ENCODE data around the gene TSPAN9.

Gene TSPAN9

DNA sequence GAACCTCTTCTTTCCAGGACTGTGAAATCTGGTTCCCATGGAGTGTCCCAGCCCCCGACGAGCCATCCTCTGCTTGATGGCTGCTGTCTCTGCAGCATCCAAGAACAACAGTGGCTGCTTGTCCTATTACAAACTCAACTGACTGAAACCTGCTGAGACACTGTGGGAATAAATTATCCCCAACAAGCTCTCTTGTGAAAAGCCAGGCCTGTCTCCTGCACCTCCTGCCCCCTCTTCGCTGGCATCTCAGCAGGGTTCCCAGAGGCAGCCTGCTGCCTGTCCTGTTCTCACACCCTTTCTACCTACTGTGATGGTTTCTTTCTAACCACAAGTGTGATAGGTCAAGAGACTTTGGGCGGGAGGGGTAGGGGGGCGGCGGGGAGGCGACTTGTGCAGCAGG, 180.2 kb downstream of the TSPAN9 start:
- DNase-seq = no peak

DNA sequence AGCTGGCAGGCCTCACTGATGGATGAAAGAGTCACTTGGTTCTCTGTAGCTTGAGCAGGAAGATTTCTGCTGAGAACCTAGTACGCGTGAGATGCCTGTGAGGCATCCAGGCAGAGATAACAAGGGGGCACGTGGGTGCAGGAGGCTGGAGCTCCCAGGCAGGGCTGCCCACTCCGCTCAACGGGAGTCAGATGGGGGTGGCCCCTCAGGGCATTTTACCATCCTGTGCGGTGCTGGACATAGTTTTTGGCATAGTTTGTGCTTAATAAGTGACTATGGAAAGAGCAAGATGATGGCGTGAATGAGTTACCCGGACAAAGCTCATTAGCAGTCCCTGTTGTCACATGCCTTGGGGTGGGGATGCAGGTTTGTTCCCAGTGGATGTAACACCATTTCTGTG, 182.8 kb downstream of the TSPAN9 start:
- no peak for DNase-seq

DNA sequence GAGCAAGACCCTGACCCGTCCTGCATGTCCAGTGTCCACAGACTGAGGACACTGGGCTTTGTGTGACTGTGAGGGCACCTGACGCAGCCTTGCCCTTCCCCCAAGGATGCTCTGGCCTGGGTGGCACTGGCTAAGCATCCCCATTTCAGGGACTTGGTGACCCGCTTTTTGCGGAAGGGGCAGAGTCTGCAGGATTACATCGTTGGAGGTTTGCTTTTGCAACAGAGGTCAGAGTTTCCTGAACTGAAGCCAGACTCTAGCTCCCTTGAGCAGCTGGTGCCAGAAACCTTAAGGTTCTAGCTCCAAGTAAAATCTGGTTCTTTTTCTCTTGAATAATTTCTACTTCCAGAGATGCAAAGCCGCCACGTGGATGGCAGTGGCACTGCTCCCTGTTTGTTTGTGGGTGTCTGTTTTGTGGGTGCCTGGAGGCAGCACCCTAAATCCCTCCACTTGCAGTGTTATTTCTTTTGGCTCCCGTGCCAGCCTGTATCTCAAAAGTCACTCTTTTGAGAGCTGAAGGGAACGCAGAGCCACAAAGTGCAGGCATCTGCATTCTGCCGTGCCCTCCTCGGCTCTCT, 184.7 kb downstream of the TSPAN9 start:
- no peak for DNase-seq

DNA sequence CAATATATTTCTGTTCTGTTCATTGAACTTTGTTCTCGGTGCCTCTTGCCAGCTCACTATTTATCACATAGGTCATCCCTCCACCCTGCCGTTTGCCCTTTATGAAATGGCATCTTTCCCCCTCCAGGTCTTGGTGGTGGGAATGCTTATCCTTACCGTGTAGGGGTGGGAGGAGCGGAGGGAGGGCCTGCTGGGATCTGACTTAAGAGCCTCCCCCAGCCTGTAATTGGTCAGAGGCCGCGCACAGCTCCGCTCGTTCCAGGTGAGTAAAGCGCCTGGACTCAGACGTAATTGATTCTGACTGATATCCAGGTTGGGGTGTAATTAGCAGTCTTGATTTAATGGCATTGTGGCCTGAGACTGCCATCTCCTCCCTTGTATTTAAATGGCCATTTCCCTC, 185.3 kb downstream of the TSPAN9 start:
- no peak for DNase-seq

DNA sequence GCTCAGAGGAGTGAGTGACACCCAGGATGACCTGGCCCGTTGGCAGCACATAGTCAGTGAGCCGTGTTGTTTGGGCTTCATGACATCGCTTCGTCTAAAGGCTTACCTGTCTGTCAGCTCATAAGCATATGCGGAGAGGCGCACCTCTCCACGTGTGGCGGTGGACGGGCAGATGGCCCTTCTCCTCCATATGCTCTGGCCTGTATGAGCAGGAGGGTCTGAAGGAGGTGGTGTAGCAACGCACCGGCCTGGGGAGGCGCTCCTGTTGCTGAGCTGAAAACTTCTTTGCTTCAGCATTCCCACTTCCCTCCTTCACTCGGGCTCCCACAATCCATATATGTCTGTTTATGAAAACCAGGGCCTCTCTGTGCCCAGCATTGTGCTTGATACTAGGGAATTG, 186.1 kb downstream of the TSPAN9 start:
- no peak for DNase-seq

DNA sequence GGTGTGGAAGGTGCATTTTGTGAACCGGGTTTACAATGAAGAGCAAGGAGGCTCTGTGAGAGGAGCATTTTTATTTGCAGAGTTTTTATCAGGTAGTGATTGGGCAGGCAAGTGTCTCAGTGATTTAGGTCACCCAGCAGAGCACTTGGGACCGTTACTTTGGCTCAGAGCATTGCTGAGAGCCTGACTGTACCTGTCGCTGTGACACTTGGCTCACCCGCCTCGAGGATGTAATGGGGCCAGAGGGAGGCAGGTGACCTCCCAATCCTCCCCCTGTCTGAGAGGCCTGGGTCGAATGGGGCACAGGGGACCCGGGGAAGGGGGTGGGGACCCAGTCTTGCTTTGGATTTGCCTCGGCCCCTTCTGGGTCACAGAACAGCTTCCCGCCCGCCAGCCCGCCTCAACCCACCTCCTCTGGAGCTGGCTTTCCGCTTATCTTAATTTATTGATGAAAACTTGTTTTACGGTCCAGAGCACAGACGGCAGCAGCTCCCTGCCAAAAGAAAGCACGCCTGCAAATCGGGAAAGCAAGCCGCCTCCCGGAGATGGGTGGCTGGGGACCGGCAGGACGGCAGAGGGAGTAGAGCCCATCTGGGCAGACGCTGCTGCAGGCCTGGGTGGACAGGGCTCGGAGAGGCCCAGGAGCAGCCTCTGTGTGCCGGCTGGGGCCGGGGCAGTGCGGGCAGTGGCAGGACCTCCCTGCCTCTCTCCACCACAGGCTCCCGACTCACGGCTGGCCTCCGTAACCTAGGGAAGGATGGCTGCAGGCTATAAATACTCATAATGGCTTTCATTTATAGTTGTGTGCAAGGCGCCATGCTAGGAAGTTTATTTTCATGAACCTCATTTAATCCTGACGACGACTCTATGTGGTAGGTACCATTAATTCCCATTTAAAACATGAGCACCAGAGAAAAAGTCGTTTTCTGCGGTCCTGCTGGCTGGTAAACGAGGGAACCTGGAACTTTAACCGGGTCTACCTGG, 187.1 kb downstream of the TSPAN9 start:
- no peak for DNase-seq

DNA sequence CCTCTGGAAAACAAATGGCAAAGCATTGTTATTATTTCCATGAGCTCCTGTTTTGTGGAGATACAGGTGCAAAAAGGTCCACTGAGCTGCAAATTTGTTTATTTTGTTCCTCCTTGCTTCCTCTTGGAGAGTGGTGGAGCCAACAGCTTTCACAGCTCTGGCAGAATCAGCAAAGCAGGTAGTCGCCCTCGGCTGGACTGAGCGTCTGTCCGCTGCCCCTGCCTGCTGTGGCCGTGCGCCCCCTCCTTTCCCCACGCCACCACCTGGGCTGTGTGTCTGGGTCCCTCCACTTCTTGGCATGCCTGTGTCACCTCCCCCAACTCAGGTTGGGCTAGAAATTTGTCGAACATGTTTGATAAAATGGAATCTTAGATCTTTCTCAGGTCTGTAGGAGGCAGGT, 188.2 kb downstream of the TSPAN9 start:
- no peak for DNase-seq

DNA sequence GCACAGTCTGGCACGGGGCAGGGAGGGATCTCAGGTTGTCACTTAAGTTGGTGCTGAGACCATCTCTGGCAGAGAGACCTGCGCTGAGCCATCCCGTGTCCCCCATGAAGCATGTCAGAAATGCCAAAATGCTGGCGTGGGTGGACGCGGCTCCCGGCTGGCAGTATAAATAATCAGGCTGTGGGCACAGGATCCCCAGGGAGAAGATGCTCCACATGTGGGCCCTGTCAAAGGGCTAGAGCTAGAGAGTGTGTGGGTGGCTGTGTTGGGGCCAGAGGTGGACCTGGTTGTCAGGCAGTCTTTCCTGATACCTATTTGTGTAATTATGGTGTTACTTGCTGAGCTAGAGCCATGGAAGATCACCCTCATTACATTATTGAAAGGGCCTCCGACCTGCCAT, 189.5 kb downstream of the TSPAN9 start:
- DNase-seq = no peak

DNA sequence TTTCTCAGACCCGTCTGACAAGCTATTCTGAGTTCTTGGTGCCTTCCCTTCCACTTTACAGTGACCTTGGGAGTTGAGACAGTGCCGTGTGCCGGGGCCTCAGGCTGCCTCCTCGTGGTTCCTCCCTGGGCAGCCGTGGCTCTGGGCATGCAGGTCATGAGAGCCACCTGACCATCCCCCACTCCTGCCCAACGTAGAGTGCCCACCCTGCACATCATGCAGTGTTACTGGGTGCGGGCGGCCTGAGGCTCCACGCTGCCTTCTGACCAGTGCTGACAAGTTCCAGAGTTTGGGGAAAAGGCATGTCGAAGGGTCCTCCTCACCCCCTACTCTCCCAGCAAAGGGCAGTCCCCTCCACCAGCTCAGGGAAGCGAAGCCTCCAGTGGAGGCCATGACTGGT, 190.5 kb downstream of the TSPAN9 start:
- DNase-seq = no peak

DNA sequence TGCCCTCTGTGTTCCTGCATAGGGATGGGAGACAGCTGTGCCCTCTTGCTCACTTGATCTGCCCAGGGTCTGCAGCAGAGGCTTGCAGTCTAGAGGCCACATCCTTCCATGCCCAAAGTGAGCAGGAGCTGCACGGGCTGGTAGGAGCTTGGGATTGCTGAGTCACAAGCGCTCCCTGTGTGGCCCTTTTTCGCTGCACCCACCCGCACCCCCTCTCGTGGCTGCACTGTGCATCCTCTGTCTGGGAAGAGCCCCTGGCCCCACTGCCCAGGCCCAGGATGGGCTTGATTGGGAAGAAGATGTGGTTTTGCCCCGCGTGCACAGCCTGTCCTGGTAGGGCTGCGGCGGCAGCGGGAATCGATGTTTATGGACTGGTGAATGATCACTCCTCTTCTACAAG, 192.4 kb downstream of the TSPAN9 start:
- no peak for DNase-seq

DNA sequence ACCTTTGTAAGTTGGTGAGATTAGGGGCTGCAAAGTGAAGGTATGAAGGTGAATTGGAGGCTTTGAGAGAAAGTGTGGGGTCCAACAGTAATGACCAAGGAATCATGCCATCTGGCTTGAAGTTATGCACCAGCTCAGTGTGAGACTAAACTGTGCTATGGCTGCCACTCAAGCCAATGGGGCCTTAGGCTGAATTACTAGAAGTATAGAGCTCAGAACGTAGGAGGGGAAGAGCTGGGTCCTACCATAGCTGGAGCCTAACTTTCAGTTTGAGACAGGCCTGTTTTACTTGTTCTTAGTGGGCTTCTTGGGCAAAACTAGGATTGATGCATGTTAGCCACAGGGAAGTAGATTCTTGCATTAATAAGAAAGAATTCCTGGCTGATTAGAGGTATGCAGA, 194.0 kb downstream of the TSPAN9 start:
- DNase-seq = no peak

DNA sequence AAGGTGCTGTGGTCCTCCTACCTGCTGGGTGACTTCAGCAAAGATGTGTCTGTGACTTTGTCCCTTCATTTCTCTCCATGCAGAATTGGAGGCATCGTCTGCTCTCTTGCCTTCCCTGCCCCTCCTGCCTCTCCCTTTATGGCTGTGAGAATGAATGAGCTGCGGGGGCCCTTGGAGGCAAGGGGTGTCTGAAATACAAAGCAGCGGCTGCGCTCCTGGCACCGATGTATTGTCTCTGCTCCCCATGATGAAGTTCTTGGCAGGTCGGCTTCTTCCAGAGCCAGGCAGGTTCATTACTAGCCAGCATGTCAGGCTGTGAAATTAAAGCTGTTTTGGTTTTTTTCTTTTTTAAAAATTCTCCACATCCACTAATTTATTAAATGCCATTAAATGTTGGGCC, 194.5 kb downstream of the TSPAN9 start:
- DNase-seq = no peak

DNA sequence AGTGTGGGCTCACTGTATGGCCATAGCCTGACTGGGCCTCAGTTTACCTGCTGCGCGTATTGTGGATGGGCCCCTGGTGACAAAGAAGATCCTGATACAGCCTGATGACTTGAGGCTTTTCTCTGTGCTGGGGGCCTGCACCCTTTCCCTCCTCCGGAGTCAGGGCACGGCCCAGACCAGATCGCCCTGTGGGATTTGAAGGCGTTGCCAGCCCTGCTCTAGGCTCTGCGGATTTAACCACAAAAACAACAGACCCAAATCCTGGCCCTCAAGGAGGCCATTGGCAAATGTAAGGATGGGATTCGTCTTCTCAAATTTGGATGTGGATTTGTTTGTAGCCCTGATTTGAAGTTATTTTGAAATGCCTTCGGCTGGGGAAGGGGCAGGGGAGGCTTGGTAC, 195.8 kb downstream of the TSPAN9 start:
- no peak for DNase-seq

DNA sequence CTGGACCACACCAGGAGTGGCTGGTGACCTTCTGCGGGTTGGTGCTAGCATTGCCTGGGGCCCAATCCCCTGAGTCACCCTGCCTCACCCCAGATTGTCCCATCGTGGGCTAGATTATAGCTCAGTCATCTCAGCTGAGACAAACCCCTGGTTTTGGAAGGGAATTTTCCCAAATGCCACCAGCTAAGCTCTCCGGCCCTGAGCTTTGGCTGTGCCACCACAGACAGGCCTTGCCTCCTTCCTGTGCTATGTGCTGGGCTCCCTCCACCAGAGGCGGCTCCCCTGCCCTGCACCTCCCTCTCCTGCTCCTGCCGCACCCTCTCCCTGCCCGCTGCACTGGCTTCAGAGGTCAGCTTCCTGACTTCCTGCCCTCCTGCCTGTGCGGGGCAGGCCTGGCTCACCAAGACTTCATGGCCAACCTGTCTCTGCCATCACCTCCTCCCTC, 196.3 kb downstream of the TSPAN9 start:
- DNase-seq = no peak

DNA sequence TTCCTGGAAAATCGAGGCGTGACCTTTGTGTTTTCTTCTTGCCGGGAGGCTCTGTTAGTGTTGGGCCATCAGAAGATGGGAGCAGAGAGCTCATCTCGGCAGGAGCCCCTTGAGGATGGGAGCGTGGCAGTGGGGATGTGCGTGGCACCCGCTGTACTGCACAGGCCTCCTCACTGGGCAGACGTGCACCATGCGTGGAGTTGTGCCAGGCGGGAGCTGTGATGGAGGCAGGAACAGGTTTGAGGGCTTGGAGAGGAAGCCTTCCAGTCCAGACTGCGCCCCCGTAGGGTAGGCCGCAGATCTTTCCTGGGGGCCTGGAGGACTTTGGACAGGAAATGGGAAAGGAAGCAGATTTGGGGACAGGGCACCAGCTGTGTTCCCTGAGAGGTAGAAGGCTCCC, 197.5 kb downstream of the TSPAN9 start:
- DNase-seq = no peak

DNA sequence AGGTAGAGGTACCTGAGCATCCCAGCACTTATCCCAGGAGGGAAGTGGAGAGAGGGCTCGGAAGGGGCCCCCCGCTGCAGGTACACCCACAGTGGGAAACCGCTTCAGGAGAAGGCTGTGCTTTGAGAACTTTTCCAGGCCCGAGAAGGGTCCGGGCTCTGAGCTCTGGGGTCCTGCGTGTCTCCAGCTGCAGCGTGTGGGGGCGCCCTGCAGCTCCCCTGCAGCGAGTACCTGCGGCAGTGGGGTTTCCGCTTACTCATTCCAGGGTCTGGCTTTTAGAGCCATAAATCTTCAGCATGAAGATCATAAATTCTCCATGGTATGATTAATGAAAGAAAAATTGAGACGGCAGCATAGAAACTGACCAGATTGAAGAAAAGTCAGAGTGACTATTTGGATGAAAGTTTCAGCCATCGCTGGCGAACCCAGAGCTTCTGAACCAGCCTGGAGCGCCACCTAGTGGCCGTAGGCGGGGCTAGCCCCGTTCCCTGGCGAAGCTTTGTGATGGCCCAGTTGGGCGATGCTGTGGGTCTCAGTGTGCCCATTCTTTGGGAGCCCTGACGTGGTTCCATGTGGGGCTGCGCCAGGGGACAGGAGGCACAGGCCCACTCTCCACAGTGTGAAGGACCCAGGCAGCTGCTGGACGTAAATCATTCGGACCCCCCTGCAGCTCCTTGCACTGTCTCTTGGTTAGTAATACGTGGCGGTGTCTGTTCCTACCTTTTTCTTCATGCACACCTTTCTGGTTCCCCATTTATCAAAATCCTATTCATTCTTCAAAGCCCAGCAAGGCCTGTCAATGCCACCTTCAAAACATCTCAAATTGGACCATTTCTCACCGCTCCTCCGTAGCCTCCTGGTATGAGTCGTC, 198.2 kb downstream of the TSPAN9 start:
- DNase-seq = peak in 1 of 2 experiments; percentile 58

DNA sequence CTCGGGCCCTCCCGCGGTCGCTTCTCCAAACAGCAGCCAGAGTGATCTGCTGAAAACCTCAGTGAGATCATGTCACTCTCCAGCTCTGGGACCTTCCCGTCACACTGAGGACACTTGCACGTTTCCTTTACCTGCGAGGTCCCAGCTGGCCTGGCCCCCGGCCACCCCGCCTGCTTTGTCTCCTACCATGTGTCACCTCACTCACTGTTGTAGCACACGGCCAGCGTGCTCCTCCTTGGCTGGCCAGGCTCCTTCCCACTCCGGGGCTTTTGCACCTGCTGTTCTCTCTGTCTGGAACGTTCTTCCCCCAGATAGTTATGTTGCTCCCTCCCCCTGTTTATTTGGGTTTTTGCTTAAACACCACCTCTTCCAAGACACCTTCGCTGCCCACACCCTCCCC, 199.0 kb downstream of the TSPAN9 start:
- no peak for DNase-seq

DNA sequence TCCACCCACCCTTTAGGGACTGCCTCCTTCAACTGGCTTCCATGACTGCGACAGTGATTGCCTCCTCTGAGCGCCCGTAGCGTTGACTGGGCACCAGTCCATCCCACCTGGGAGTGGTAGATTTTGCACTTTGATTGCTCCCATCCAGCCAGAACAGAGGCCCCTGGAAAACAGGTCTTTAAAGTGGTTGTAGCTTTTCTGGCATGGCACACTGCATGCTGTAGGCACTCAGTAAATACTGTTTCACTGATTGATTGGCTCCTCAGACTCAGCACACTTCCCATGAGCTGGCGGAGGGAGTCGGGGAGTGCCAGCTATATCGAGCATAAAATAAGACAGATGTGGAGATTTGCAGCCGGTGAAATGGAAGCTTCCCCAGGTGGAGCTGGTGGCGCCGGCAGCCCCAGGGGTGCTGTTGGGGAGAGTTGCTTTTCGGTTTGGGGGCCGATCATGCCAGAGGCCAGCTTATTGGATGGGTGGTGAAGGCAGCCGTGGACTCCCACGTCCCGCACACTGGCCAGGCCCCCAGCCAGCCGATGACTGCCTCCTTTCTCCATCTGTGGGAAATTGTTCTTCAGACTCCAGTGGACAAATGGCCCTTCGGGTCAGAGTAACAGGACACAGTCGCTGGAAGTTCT, 200.2 kb downstream of the TSPAN9 start:
- no peak for DNase-seq

DNA sequence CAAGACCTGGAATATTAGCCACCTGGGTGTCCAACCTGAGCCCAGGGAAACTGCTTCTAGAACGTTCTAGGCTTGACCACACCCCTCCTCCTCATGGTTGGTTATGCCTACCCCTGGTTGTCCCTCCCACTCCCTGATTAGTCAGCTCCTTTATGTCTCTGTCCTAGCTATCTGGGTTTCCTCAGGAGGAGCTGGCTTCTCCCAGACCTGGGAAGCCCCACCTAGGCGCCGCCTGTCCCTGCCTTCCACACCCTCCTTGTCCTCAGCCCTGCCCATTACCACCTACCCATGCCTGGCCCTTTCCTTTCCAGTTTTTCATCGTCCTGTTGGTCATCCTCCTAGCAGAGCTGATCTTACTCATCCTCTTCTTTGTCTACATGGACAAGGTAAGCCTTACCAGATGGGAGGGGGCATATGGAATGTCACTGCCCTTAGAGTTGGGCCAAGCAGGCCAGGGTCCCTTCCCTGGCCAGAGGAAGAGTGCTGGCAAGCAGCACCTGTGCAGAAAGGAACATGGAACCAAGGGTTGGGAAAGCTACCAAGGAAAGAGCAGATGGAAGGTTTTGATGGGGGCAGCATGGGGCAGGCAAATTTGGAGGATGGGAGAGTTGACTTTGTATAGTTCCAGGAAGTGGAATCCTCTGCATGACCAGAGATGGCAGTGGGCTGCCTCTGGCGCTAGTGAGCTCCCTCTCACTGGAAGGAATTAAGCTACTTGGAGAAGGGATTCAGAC, 201.7 kb downstream of the TSPAN9 start:
- DNase-seq = no peak

DNA sequence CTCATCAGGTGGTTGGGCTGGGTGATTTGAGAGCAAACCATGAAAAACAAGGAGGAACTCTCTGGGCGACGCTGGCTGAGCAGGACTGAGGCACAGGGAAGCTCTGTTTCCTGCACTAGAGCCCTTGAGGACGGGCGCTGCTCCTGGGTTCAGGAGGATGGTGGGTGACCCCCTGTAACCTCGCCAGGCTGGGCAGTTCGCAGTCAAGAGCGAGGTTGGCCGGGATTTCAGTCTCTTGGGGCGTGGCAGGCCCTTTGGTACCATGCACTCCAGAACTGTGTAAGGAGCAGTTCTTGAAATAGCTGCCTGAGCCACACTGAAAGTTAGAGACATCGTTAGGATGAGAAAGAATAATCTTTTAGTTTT, 202.2 kb downstream of the TSPAN9 start:
- no peak for DNase-seq

DNA sequence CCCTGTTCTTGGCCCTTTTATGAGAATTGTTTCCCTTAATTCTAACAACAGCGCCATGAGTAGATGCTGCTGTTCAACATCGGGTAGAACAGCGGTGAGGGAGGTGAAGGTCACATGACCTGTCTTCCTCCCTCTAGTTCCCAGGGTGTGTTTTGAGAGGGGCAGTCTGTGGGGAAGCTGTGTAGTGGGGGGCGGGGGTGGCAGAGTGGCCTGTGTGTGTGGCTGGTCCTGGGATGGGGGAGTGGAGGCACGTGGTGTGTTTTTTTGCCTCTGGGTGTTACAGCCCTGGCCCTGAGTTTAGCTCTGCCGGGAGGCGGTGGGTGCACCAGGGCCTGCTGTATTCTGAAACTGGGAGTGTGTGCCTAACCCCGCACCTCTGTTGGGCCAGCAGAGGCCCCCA, 202.7 kb downstream of the TSPAN9 start:
- no peak for DNase-seq

DNA sequence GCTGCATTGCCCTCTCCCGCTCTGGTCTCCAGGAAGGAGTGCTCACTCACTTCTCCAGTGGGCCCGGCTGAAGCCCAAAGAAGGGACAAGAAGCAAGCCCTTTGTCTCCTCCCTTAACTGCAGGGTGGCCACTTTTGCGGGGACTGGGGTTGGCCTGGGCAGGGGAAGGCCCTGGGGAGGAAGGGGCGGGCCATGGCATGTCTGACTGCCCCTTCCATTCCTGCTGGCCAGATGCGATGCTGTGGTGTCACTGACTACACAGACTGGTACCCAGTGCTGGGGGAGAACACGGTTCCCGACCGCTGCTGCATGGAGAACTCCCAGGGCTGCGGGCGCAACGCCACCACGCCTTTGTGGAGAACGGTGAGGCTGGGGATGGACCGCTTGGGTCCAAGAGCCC, 203.8 kb downstream of the TSPAN9 start:
- DNase-seq = no peak
